HG03558 (cell line): ENCODE measurements around the gene LRRC8E.
"Not testable (repeated sequence)": the region's sequence is repeated elsewhere in the genome, so short reads cannot be mapped to it uniquely, and the experiment has no call there.

Source experiments
- ATAC-seq: cut with Tn5 transposase; IDR thresholded peaks from one replicate; pipeline ENCODE4 v1.9.1; 2021; ENCODE audit warnings: moderate number of reproducible peaks; ENCODE audit not compliant: unreplicated experiment; ENCODE audit errors: extremely low read depth

The LRRC8E gene

GRCh38 chr19:7916103-7916954 lies 28.0 kb downstream of the LRRC8E start:
- ATAC-seq = no peak

GRCh38 chr19:7916955-7917266 lies 28.6 kb downstream of the LRRC8E start:
- no peak for ATAC-seq

- ATAC-seq = no peak
Measured at GRCh38 chr19:7917267-7918061, 29.2 kb downstream of the LRRC8E start.

GRCh38 chr19:7918062-7918614 lies 29.8 kb downstream of the LRRC8E start:
- ATAC-seq = not testable (repeated sequence)

- no peak for ATAC-seq
Measured at GRCh38 chr19:7918615-7919421, 30.5 kb downstream of the LRRC8E start.

- ATAC-seq = no peak
Measured at GRCh38 chr19:7919610-7920518, 31.6 kb downstream of the LRRC8E start, which contains the start of gene SNAPC2. Gene SNAPC2 (plus strand): TSS chr19:7920338. CDS start chr19:7920367, 29 bp downstream.

- no peak for ATAC-seq
Measured at GRCh38 chr19:7920519-7921301, 32.4 kb downstream of the LRRC8E start.

- ATAC-seq = no peak
Measured at GRCh38 chr19:7921302-7921966, 33.1 kb downstream of the LRRC8E start.

- ATAC-seq = no peak
Measured at GRCh38 chr19:7921967-7922835, 33.9 kb downstream of the LRRC8E start.

- no peak for ATAC-seq
Measured at GRCh38 chr19:7922836-7923195, 34.5 kb downstream of the LRRC8E start.

GRCh38 chr19:7923295-7924191 lies 35.2 kb downstream of the LRRC8E start:
- no peak for ATAC-seq

- ATAC-seq = no peak
Measured at GRCh38 chr19:7924241-7924640, 35.9 kb downstream of the LRRC8E start.

GRCh38 chr19:7924651-7925170 lies 36.4 kb downstream of the LRRC8E start:
- ATAC-seq = no peak

- ATAC-seq = no peak
Measured at GRCh38 chr19:7925171-7925851, 37.0 kb downstream of the LRRC8E start.

- ATAC-seq = no peak
Measured at GRCh38 chr19:7926021-7926726, 37.9 kb downstream of the LRRC8E start, which contains the start of gene CTXN1. Gene CTXN1 (minus strand): TSS chr19:7926135. CDS start chr19:7925538, 597 bp downstream.
